Uterus (tissue), 2 donors: ENCODE measurements around the gene CAPZA1.
"Not testable (repeated sequence)": the region's sequence is repeated elsewhere in the genome, so short reads cannot be mapped to it uniquely, and the experiment has no call there.

Experiments used
- CTCF ChIP-seq, 4 experiments: fragments of 200-600 bp in 2 of 4; fragments of 450-650 bp in 2 of 4; sonication (generic) in 2 of 4; IDR thresholded peaks; one replicate each; pipeline ENCODE4 v1.5.1; 2016 to 2019; ENCODE audit warnings: antibody characterized with exemption in 4 of 4, mild to moderate bottlenecking in 2 of 4, moderate library complexity in 1 of 4
- POLR2A ChIP-seq, 2 donors: fragments of 450-650 bp; IDR thresholded peaks; one replicate each; pipeline ENCODE4 v1.6.1; 2016; ENCODE audit warnings: antibody characterized with exemption in 2 of 2, mild to moderate bottlenecking in 1 of 2, moderate library complexity in 1 of 2

GRCh38 chr1:112624493-112624892 lies 4.9 kb downstream of the CAPZA1 start:
- not testable (repeated sequence) for TF ChIP-seq POLR2A, CTCF (IDR thresholded peaks at IDR 0.05)
